SK-N-SH treated with all-trans-retinoic acid at 6 μM for 48 hours (cell line): ENCODE data around the gene EPM2A.
A peak's percentile ranks its signal among the peaks of the same experiment; 100 is the strongest.

Experiments
- ATAC-seq: fragments of 200-7000 bp; cut with Tn5 transposase; 3 replicates; pipeline ENCODE4 v1.9.1; 2020; ENCODE audit warnings: mild to moderate bottlenecking, moderate library complexity
- ARNTL ChIP-seq: fragments of 450-650 bp; formaldehyde crosslinking; IDR thresholded peaks from 2 replicates; pipeline ENCODE4 v1.5.0; 2020; ENCODE audit warnings: low read depth, mild to moderate bottlenecking, moderate library complexity, borderline replicate concordance
- BACH2 ChIP-seq: fragments of 250-450 bp; sonication (Bioruptor Pico); IDR thresholded peaks from 2 replicates; pipeline ENCODE4 v1.9.0; 2021; ENCODE audit warnings: mild to moderate bottlenecking, borderline replicate concordance
- CREB5 ChIP-seq: fragments of 250-450 bp; sonication (Bioruptor Pico); IDR thresholded peaks from 2 replicates; pipeline ENCODE4 v1.5.1; 2020; ENCODE audit warnings: low read depth, mild to moderate bottlenecking, moderate library complexity
- CSDC2 ChIP-seq: fragments of 250-450 bp; sonication (Bioruptor Pico); IDR thresholded peaks from 2 replicates; pipeline ENCODE4 v1.5.0; 2020; ENCODE audit warnings: mild to moderate bottlenecking, moderate library complexity
- CSRNP3 ChIP-seq: fragments of 250-450 bp; sonication (Bioruptor Pico); IDR thresholded peaks from 2 replicates; pipeline ENCODE4 v1.5.1; 2021; ENCODE audit warnings: mild to moderate bottlenecking, moderate library complexity
- ESRRG ChIP-seq: fragments of 250-450 bp; sonication (Bioruptor Pico); IDR thresholded peaks from 2 replicates; pipeline ENCODE4 v1.6.1; 2021; ENCODE audit warnings: mild to moderate bottlenecking
- GLIS3 ChIP-seq: fragments of 250-450 bp; sonication (Bioruptor Pico); IDR thresholded peaks from 2 replicates; pipeline ENCODE4 v1.5.0; 2020; ENCODE audit warnings: mild to moderate bottlenecking, moderate library complexity
- ISL1 ChIP-seq: fragments of 250-450 bp; sonication (Bioruptor Pico); IDR thresholded peaks from 2 replicates; pipeline ENCODE4 v2.1.2; 2022; ENCODE audit warnings: mild to moderate bottlenecking, moderate library complexity
- OSR1 ChIP-seq: fragments of 250-450 bp; sonication (Bioruptor Pico); IDR thresholded peaks from 2 replicates; pipeline ENCODE4 v1.8.0; 2022; ENCODE audit warnings: moderate library complexity, mild to moderate bottlenecking, inconsistent platforms
- PATZ1 ChIP-seq: fragments of 250-450 bp; sonication (Bioruptor Pico); IDR thresholded peaks from 2 replicates; pipeline ENCODE4 v1.8.0; 2020; ENCODE audit warnings: mild to moderate bottlenecking, moderate library complexity, borderline replicate concordance
- PPARA ChIP-seq: fragments of 250-450 bp; sonication (Bioruptor Pico); IDR thresholded peaks from 2 replicates; pipeline ENCODE4 v1.5.0; 2020; ENCODE audit warnings: mild to moderate bottlenecking, borderline replicate concordance
- RARB ChIP-seq: fragments of 250-450 bp; sonication (Bioruptor Pico); IDR thresholded peaks from 2 replicates; pipeline ENCODE4 v1.8.0; 2021; ENCODE audit warnings: mild to moderate bottlenecking, moderate library complexity
- SNAI2 ChIP-seq: fragments of 250-450 bp; sonication (Bioruptor Pico); IDR thresholded peaks from 2 replicates; pipeline ENCODE4 v1.5.0; 2020; ENCODE audit warnings: mild to moderate bottlenecking, moderate library complexity
- TCF4 ChIP-seq: fragments of 250-450 bp; sonication (Bioruptor Pico); IDR thresholded peaks from 2 replicates; pipeline ENCODE4 v1.8.0; 2021; ENCODE audit warnings: mild to moderate bottlenecking, moderate library complexity, borderline replicate concordance
- TOX ChIP-seq: fragments of 250-450 bp; sonication (Bioruptor Pico); IDR thresholded peaks from 2 replicates; pipeline ENCODE4 v1.8.0; 2021; ENCODE audit warnings: mild to moderate bottlenecking, moderate library complexity, borderline replicate concordance
- TSHZ2 ChIP-seq: fragments of 250-450 bp; sonication (Bioruptor Pico); IDR thresholded peaks from 2 replicates; pipeline ENCODE4 v1.5.0; 2020; ENCODE audit warnings: mild to moderate bottlenecking, moderate library complexity
- ZC3H10 ChIP-seq: fragments of 250-450 bp; sonication (Bioruptor Pico); IDR thresholded peaks from 2 replicates; pipeline ENCODE4 v1.5.1; 2021; ENCODE audit warnings: mild to moderate bottlenecking, moderate library complexity
- ZFP3 ChIP-seq: fragments of 250-450 bp; sonication (Bioruptor Pico); IDR thresholded peaks from 2 replicates; pipeline ENCODE4 v1.5.0; 2020; ENCODE audit warnings: mild to moderate bottlenecking, moderate library complexity
- ZFP30 ChIP-seq: fragments of 450-650 bp; formaldehyde crosslinking; IDR thresholded peaks from 2 replicates; pipeline ENCODE4 v1.5.0; 2022; ENCODE audit warnings: mild to moderate bottlenecking, moderate library complexity
- ZNF565 ChIP-seq: fragments of 450-650 bp; formaldehyde crosslinking; conservative IDR thresholded peaks from 2 replicates; pipeline ENCODE4 v1.5.0; 2020; ENCODE audit warnings: low read depth, mild to moderate bottlenecking, moderate library complexity
- ZNF70 ChIP-seq: fragments of 450-650 bp; formaldehyde crosslinking; IDR thresholded peaks from 2 replicates; pipeline ENCODE4 v1.5.0; 2020; ENCODE audit warnings: mild to moderate bottlenecking, moderate library complexity
- ZNF8 ChIP-seq: fragments of 450-650 bp; formaldehyde crosslinking; IDR thresholded peaks from 2 replicates; pipeline ENCODE4 v1.5.0; 2020; ENCODE audit warnings: mild to moderate bottlenecking, moderate library complexity
- TF ChIP-seq, protein P1 (sequence below): fragments of 250-450 bp; sonication (Bioruptor Pico); IDR thresholded peaks from 2 replicates; pipeline ENCODE4 v1.8.0; 2021; ENCODE audit warnings: low read depth, mild to moderate bottlenecking, moderate library complexity, borderline replicate concordance

Gene EPM2A

GRCh38 chr6:145735356-145736165 is at the start of gene EPM2A:
EPM2A (minus strand) TSS chr6:145735520; CDS start chr6:145735498, 22 bp downstream.
- TF ChIP-seq ISL1 (CRISPR knock-in tag) (no peak), BACH2 (no peak), CSDC2 (CRISPR knock-in tag) (no peak), ZNF8 (CRISPR knock-in tag) (no peak), TOX (CRISPR knock-in tag) (no peak), CSRNP3 (CRISPR knock-in tag) (no peak; the same call in 1 of the 2 replicates), GLIS3 (CRISPR knock-in tag) (0 out of 2 replicates have a peak, but pooled peaks have one; percentile 64), ZFP30 (CRISPR knock-in tag) (no peak), TSHZ2 (no peak; the same call in 1 of the 2 replicates), ESRRG (CRISPR knock-in tag) (no peak; the same call in 1 of the 2 replicates), ZNF70 (CRISPR knock-in tag) (no peak), CREB5 (CRISPR knock-in tag) (no peak), ZC3H10 (CRISPR knock-in tag) (no peak), OSR1 (CRISPR knock-in tag) (no peak), PPARA (CRISPR knock-in tag) (no peak), TCF4 (no peak), ZFP3 (peak; percentile 11; the same call in 1 of the 2 replicates), ZNF565 (no peak), ARNTL (CRISPR knock-in tag) (peak; percentile 87; the same call in 1 of the 2 replicates), PATZ1 (CRISPR knock-in tag) (no peak), SNAI2 (CRISPR knock-in tag) (no peak), RARB (no peak)
- TF ChIP-seq, protein P1, sequence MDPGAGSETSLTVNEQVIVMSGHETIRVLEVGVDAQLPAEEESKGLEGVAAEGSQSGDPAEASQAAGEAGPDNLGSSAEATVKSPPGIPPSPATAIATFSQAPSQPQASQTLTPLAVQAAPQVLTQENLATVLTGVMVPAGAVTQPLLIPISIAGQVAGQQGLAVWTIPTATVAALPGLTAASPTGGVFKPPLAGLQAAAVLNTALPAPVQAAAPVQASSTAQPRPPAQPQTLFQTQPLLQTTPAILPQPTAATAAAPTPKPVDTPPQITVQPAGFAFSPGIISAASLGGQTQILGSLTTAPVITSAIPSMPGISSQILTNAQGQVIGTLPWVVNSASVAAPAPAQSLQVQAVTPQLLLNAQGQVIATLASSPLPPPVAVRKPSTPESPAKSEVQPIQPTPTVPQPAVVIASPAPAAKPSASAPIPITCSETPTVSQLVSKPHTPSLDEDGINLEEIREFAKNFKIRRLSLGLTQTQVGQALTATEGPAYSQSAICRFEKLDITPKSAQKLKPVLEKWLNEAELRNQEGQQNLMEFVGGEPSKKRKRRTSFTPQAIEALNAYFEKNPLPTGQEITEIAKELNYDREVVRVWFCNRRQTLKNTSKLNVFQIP, result no peak
- ATAC-seq, result peak; percentile 77

DNA sequence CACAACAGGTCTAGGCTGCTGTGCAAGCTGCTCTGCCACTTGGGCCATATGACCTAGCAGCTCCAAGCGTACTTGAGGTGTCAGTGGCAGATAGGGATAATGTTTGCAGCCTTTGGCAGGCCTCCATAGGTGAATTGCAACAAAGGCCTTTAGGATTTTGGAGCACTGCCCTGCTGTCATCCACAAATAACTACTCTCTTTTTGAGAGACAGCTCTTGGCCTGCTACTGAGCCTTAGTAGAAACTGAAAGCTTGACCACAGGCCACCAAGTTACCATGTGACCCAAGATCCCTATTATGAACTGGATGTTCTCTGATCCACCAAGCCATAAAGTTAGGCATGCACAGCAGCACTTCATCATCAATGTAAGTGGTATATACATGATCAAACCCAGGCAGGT is 49.4 kb upstream of the EPM2A start:
- ATAC-seq, result no peak
- no peak for TF ChIP-seq CSRNP3 (CRISPR knock-in tag)
- no peak for TF ChIP-seq RARB
- no peak for TF ChIP-seq ISL1 (CRISPR knock-in tag)
- TF ChIP-seq BACH2, result no peak
